ENCODE data around the gene CLCN7.
"Not testable (repeated sequence)": the region's sequence is repeated elsewhere in the genome, so short reads cannot be mapped to it uniquely, and the experiment has no call there.

The CLCN7 gene

DNA sequence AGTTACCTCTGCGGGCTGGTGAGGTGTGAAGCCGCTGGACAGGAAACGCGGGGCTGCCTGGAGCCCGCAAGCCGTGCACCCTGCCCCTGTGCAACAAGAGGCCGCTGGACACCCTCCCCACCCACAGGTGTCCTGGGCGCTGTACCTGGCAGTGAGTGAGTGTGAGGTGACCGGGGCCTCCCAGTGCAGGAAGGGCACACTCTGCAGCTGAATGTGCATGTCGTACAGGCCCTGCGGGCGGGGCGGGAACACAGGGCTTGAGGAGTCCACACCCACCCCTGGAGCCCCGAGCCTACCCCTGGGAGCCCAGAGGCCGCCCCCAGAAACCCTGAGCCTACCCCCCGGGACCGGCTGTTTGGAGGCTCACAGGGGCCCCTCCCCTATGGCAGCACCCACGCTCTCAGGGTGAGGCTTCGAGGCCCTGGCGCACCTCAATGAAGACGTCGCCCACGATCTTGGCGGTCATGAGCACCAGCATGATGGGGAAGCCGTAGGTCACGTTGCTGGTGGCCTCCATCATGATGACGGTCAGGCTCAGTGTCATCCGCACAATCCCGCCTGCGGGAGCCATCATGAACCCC, 26.2 kb downstream of the CLCN7 start:
- no peak overlapping the region for H3K27ac ChIP-seq (ENCODE audit: low read length)
- H3K27me3 ChIP-seq (ENCODE audit: low read depth, low read length), result no peaks in the 10 kb centered on the region
- no peaks in the 10 kb centered on the region for H3K4me1 ChIP-seq (ENCODE audit: control insufficient read depth in 1 of 2, insufficient read depth in 2 of 2, low read length in 2 of 2)
- H3K36me3 ChIP-seq (ENCODE audit: control insufficient read depth in 1 of 2, insufficient read depth in 2 of 2, low read length in 2 of 2), result peaks cover 2 to 81% of the 10 kb centered on the region in 2 donors
- no peak overlapping the region for H3K4me3 ChIP-seq (ENCODE audit: low read depth in 1 of 2, low read length in 2 of 2)
- H3K9me3 ChIP-seq (ENCODE audit: control insufficient read depth in 1 of 2, low read length in 2 of 2), result no peaks in the 10 kb centered on the region

DNA sequence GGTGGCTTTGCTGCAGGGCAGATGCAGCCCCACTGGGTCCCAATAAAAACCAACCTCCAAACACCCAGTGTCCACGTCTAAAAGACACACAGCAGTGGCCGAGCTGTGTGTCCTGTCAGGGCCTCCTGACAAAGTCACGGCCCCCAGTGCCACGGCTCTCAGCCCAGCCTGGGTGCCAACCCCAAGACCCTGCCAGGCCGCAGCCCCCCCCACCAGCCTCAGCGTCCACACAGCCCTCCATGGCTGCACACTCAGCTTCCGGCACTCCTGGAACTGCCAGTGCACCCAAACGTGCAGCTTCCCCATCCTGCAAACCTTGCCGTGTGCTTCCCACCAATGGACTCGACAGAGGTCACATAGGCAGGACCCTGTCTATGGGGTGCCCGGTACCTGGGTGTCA, 26.9 kb downstream of the CLCN7 start:
- no peaks in the 10 kb centered on the region for H3K4me1 ChIP-seq (ENCODE audit: control insufficient read depth in 1 of 2, insufficient read depth in 2 of 2, low read length in 2 of 2)
- no peaks in the 10 kb centered on the region for H3K27me3 ChIP-seq (ENCODE audit: low read depth, low read length)
- no peak overlapping the region for H3K4me3 ChIP-seq (ENCODE audit: low read depth in 1 of 2, low read length in 2 of 2)
- no peak overlapping the region for H3K27ac ChIP-seq (ENCODE audit: low read length)
- no peaks in the 10 kb centered on the region for H3K9me3 ChIP-seq (ENCODE audit: control insufficient read depth in 1 of 2, low read length in 2 of 2)
- peaks cover 0 to 75% of the 10 kb centered on the region in 2 donors for H3K36me3 ChIP-seq (ENCODE audit: control insufficient read depth in 1 of 2, insufficient read depth in 2 of 2, low read length in 2 of 2)

- Histone ChIP-seq H3K9me3 (ENCODE audit: control insufficient read depth in 1 of 2, low read length in 2 of 2) (no peaks in the 10 kb centered on the region), H3K27me3 (ENCODE audit: low read depth, low read length) (no peaks in the 10 kb centered on the region), H3K4me3 (ENCODE audit: low read depth in 1 of 2, low read length in 2 of 2) (no peak overlapping the region), H3K4me1 (ENCODE audit: control insufficient read depth in 1 of 2, insufficient read depth in 2 of 2, low read length in 2 of 2) (no peaks in the 10 kb centered on the region), H3K36me3 (ENCODE audit: control insufficient read depth in 1 of 2, insufficient read depth in 2 of 2, low read length in 2 of 2) (peaks cover 0 to 61% of the 10 kb centered on the region in 2 donors), H3K27ac (ENCODE audit: low read length) (no peak overlapping the region)
These were observed 28.3 kb downstream of the CLCN7 start for GRCh38 chr16:1446296-1447080.

DNA sequence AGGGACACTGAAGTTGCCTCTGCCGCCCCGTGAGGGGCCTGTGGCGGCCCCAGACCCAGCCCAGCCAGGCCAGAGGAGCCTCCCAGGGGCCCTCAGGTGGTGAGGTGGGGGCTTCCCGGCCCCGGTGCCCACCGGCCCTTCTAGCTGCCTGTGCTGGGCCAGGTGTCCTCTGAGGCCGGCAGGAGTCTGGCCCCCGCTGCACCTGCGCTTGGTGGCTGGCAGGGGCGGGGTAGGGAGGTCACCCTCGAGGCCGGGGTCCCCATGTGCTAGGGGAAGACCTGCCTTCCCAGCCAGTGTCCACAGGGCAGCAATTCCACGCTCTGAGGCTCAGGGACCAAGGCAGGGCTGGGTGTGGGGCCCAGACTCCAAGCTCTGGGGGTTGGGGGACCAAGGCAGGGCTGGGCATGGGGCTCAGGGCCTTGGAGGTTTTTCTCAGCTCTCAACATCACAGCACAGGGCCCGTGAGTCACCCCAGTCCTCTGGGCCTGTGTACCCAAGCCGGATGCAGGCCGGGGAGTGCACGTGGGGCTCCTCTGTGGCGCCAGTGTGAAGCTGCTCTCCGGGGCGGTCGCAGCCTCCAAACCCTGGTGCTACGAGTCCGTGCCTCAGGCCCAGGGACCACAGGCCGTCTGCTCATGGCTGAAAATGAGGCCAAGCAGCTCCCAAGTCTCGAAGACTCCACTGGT, 29.2 kb downstream of the CLCN7 start:
- H3K36me3 ChIP-seq (ENCODE audit: control insufficient read depth in 1 of 2, insufficient read depth in 2 of 2, low read length in 2 of 2), result peaks cover 0 to 53% of the 10 kb centered on the region in 2 donors
- no peaks in the 10 kb centered on the region for H3K9me3 ChIP-seq (ENCODE audit: control insufficient read depth in 1 of 2, low read length in 2 of 2)
- no peak overlapping the region for H3K27ac ChIP-seq (ENCODE audit: low read length)
- H3K27me3 ChIP-seq (ENCODE audit: low read depth, low read length), result no peaks in the 10 kb centered on the region
- H3K4me1 ChIP-seq (ENCODE audit: control insufficient read depth in 1 of 2, insufficient read depth in 2 of 2, low read length in 2 of 2), result no peaks in the 10 kb centered on the region
- H3K4me3 ChIP-seq (ENCODE audit: low read depth in 1 of 2, low read length in 2 of 2), result no peak overlapping the region

DNA sequence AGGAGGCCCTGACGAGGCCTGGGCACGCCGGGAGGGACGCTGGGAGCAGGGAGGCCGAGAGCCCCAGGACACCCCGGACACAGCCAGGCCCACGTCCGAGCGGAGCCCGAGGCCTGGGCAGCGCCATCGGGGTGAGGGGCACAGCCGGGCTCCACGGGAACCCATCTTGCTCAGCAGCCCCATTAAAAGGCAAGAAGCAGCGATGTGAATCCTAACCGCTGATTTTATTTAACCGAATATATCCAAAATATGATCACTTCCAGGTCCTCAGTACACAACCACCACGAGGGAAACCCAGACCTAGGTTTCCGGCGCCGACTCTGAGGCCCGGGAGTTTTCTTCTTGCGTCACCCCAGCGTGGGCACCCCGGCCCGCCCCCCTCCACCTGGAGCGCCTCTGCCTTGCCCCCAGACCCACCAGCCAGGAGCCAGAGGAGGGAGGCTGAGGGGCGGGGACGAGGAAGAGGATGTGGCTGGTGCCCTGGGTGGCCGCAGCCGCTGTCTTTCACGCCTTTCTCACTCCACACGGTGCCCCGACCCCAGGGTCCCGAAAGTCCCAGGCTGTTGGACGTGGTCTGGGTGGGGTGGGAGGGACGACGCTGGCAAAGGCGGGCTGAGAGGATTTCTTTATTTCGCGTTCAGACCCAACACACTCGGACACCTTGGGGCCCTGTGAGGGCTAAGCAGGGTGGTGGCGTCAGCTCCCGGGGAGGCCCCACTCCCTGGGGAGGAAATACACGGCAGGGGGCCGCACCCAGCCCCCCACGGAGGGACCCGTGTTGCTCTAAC, 29.9 kb downstream of the CLCN7 start:
- peaks cover 0 to 45% of the 10 kb centered on the region in 2 donors for H3K36me3 ChIP-seq (ENCODE audit: control insufficient read depth in 1 of 2, insufficient read depth in 2 of 2, low read length in 2 of 2)
- no peak overlapping the region for H3K4me3 ChIP-seq (ENCODE audit: low read depth in 1 of 2, low read length in 2 of 2)
- H3K4me1 ChIP-seq (ENCODE audit: control insufficient read depth in 1 of 2, insufficient read depth in 2 of 2, low read length in 2 of 2), result no peaks in the 10 kb centered on the region
- no peaks in the 10 kb centered on the region for H3K27me3 ChIP-seq (ENCODE audit: low read depth, low read length)
- H3K27ac ChIP-seq (ENCODE audit: low read length), result no peak overlapping the region
- H3K9me3 ChIP-seq (ENCODE audit: control insufficient read depth in 1 of 2, low read length in 2 of 2), result no peaks in the 10 kb centered on the region

DNA sequence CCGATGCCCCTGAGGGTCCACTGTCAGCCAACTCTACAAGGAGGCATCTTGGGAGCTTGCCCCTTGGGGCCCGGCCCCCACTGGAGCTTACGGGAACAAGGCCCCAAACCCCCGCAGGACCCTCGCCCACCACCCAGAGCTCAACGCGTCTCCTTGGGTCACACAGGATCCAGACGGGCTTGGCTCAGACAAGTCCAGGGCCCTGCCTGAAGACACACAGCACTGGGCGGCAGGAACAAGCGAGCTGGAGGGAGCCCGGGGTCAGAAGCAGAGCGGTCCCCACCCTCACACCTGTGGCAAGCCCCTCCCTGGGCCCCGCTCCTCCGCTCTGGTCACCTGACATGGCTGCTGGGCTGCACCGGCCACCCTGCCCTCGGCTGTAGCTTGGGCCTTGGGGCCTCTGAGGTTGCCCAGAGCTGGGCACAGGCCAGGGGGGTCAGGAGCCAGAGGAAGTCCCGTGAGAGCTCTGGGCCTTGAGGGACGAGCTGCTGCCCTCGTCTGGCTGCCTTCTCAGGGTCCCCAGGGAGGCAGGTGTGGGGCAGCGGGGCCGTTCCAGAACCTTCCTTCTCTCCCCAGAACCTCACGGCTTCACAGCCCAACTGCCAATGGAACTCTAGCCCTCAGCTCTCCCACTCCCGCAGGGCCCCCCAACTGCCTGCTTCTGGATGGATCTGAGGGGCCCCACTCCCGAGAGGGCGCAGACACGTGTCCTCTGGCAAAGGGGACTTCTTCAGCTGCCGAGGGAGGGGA, 30.7 kb downstream of the CLCN7 start, which contains the start of gene CCDC154:
CCDC154 (minus strand) TSS at position 577 of the 750 bp plus-strand sequence; CDS start at position 343, 234 bp downstream.
- Histone ChIP-seq H3K27me3 (ENCODE audit: low read depth, low read length) (no peaks in the 10 kb centered on the region), H3K9me3 (ENCODE audit: control insufficient read depth in 1 of 2, low read length in 2 of 2) (no peaks in the 10 kb centered on the region), H3K36me3 (ENCODE audit: control insufficient read depth in 1 of 2, insufficient read depth in 2 of 2, low read length in 2 of 2) (peaks cover 0 to 38% of the 10 kb centered on the region in 2 donors), H3K4me3 (ENCODE audit: low read depth in 1 of 2, low read length in 2 of 2) (no peak within 1 kb of the TSS), H3K4me1 (ENCODE audit: control insufficient read depth in 1 of 2, insufficient read depth in 2 of 2, low read length in 2 of 2) (no peaks in the 10 kb centered on the region), H3K27ac (ENCODE audit: low read length) (no peak within 1 kb of the TSS)

- H3K36me3 ChIP-seq (ENCODE audit: control insufficient read depth in 1 of 2, insufficient read depth in 2 of 2, low read length in 2 of 2), result peaks cover 0 to 31% of the 10 kb centered on the region in 2 donors
- no peak overlapping the region for H3K27ac ChIP-seq (ENCODE audit: low read length)
- H3K9me3 ChIP-seq (ENCODE audit: control insufficient read depth in 1 of 2, low read length in 2 of 2), result no peaks in the 10 kb centered on the region
- no peak overlapping the region for H3K4me3 ChIP-seq (ENCODE audit: low read depth in 1 of 2, low read length in 2 of 2)
- no peaks in the 10 kb centered on the region for H3K4me1 ChIP-seq (ENCODE audit: control insufficient read depth in 1 of 2, insufficient read depth in 2 of 2, low read length in 2 of 2)
- H3K27me3 ChIP-seq (ENCODE audit: low read depth, low read length), result no peaks in the 10 kb centered on the region
These were observed 31.3 kb downstream of the CLCN7 start for GRCh38 chr16:1443403-1443973.

DNA sequence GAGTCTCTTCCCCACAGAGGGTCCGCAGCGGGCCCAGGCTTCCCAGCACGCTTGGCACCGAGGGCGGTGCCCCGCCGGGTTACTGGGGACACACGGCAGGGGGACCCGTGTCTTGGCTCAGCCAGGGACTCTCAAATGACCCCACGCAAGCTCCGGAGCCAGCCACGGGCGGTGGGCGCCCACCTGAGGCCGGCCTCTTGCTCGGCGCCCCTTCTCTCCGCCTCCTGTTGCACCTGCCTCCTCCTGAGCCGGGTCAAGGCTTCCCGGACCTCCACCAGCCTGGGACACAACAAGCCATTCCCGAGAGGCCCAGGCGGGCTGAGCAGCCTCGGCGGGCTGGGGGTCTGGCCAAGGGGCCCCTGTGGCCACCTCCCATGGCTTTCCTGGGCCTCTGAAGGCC, 32.1 kb downstream of the CLCN7 start:
- Histone ChIP-seq H3K9me3 (ENCODE audit: control insufficient read depth in 1 of 2, low read length in 2 of 2) (no peaks in the 10 kb centered on the region), H3K27ac (ENCODE audit: low read length) (no peak overlapping the region), H3K4me3 (ENCODE audit: low read depth in 1 of 2, low read length in 2 of 2) (no peak overlapping the region), H3K4me1 (ENCODE audit: control insufficient read depth in 1 of 2, insufficient read depth in 2 of 2, low read length in 2 of 2) (no peaks in the 10 kb centered on the region), H3K36me3 (ENCODE audit: control insufficient read depth in 1 of 2, insufficient read depth in 2 of 2, low read length in 2 of 2) (peaks cover 0 to 24% of the 10 kb centered on the region in 2 donors), H3K27me3 (ENCODE audit: low read depth, low read length) (no peaks in the 10 kb centered on the region)

DNA sequence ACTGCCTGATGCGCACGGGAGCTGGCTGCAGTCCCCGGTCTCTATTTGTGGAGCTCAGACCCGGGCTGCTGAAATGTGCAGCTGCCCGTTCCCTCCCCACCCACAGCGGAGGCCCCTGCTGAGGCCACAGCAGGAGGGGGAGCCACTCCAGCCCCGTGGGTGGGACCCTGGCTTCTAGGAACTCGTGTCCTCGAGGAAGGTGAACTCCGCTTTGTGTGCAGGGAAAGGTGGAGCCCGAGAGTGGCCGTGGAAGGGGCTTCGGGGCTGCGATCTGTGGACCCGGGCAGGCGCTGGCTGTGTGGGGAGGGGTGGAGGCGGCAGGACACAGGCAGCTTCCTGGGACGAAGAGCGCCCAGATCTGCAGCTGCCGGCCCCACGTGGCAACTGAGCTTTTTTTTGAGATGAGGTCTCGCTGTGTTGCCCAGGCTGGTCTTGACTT, 33.4 kb downstream of the CLCN7 start:
- peaks cover 0 to 11% of the 10 kb centered on the region in 2 donors for H3K36me3 ChIP-seq (ENCODE audit: control insufficient read depth in 1 of 2, insufficient read depth in 2 of 2, low read length in 2 of 2)
- H3K4me3 ChIP-seq (ENCODE audit: low read depth in 1 of 2, low read length in 2 of 2), result no peak overlapping the region
- H3K27me3 ChIP-seq (ENCODE audit: low read depth, low read length), result no peaks in the 10 kb centered on the region
- H3K27ac ChIP-seq (ENCODE audit: low read length), result no peak overlapping the region
- H3K9me3 ChIP-seq (ENCODE audit: control insufficient read depth in 1 of 2, low read length in 2 of 2), result no peaks in the 10 kb centered on the region
- no peaks in the 10 kb centered on the region for H3K4me1 ChIP-seq (ENCODE audit: control insufficient read depth in 1 of 2, insufficient read depth in 2 of 2, low read length in 2 of 2)

DNA sequence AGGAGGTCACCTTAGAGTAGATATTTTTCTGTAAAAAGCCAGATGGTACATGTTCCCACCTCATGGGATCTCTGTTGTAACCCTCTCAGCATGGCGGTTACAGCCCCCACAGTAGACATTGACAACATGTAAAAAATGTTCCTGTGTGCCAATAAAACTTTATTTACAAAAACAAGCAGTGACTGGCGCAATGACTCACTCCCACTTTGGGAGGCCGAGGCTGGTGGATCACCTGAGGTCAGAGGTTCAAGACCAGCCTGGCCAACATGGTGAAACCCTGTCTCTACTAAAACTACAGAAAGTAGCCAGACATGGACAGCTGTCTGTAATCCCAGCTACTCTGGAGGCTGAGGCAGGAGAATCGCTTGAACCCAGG, 35.1 kb downstream of the CLCN7 start:
- H3K4me3 ChIP-seq (ENCODE audit: low read depth in 1 of 2, low read length in 2 of 2); H3K36me3 ChIP-seq (ENCODE audit: control insufficient read depth in 1 of 2, insufficient read depth in 2 of 2, low read length in 2 of 2); H3K9me3 ChIP-seq (ENCODE audit: control insufficient read depth in 1 of 2, low read length in 2 of 2); H3K27ac ChIP-seq (ENCODE audit: low read length); H3K27me3 ChIP-seq (ENCODE audit: low read depth, low read length); H3K4me1 ChIP-seq (ENCODE audit: control insufficient read depth in 1 of 2, insufficient read depth in 2 of 2, low read length in 2 of 2): not testable (repeated sequence)

Measured in muscle layer of duodenum (tissue), 2 donors.